Stimulated activated naive CD8-positive, alpha-beta T cell treated with anti-CD3 and anti-CD28 coated beads, Interleukin-15, amount 100 ng/mL, for 72 hours (primary cell): ENCODE results near the gene PIK3AP1.
"Not testable (repeated sequence)": the region's sequence is repeated elsewhere in the genome, so short reads cannot be mapped to it uniquely, and the experiment has no call there.

ENCODE experiments used
- ATAC-seq: fragments of 150-1000 bp; cut with Tn5 transposase; 2 replicates; pipeline ENCODE4 v1.10.0; 2021; ENCODE audit warnings: mild to moderate bottlenecking, moderate library complexity
- DNase-seq, 2 donors: peaks; one replicate each; pipeline ENCODE4 v3.0.0; 2021 to 2022
- H3K27ac Mint-ChIP-seq, 2 donors: one replicate each; pipeline ENCODE4 v1.8.0; 2022; ENCODE audit warnings: mild to moderate bottlenecking in 2 of 2, mixed read lengths in 2 of 2, moderate library complexity in 2 of 2
- H3K27me3 Mint-ChIP-seq: one replicate; pipeline ENCODE4 v1.8.0; 2022; ENCODE audit warnings: mixed read lengths
- H3K4me1 Mint-ChIP-seq: one replicate; pipeline ENCODE4 v1.8.0; 2022; ENCODE audit warnings: mild to moderate bottlenecking, mixed read lengths
- H3K4me3 Mint-ChIP-seq, 2 donors: one replicate each; pipeline ENCODE4 v1.8.0; 2022; ENCODE audit warnings: mild to moderate bottlenecking in 2 of 2, mixed read lengths in 2 of 2, moderate library complexity in 1 of 2
- H3K9me3 Mint-ChIP-seq, 2 donors: one replicate each; pipeline ENCODE4 v1.8.0; 2022; ENCODE audit warnings: mixed read lengths in 2 of 2

The PIK3AP1 gene

DNA sequence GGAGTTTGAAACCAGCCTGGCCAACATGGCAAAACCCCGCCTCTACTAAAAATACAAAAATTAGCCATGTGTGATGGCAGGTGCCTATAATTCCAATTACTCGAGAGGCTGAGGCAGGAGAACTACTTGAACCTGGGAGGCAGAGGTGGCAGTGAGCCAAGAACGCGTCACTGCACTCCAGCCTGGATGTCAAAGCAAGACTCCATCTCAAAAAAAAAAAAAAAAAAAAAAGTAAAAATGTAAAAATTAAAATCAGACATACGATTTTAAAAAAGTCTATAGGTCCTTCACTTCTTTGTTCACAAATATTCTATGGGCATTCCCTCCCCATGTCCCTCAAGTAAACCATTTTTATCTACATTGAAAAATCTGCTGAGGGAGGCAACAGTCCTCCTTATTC is 171.7 kb downstream of the PIK3AP1 start:
- no peaks in the 10 kb centered on the region for H3K9me3 Mint-ChIP-seq
- no peak for DNase-seq
- no peak for ATAC-seq
- no peak overlapping the region for H3K4me3 Mint-ChIP-seq
- H3K27me3 Mint-ChIP-seq: no peaks in the 10 kb centered on the region
- H3K4me1 Mint-ChIP-seq: no peaks in the 10 kb centered on the region
- no peak overlapping the region for H3K27ac Mint-ChIP-seq

- not testable (repeated sequence) for ATAC-seq, H3K4me1 Mint-ChIP-seq, H3K9me3 Mint-ChIP-seq, H3K27me3 Mint-ChIP-seq, DNase-seq, H3K27ac Mint-ChIP-seq, H3K4me3 Mint-ChIP-seq
These were observed 174.8 kb downstream of the PIK3AP1 start for GRCh38 chr10:96545558-96545957.
